Measurements from ENCODE around the gene RAB30. TPM values are rescaled to one million over a fixed set of nuclear protein-coding genes. Genes with fewer than 3 reads are reported as not detected.

RAB30 gene
- total and polyA plus RNA-seq, 9 of the 15 experiments (the other 6 are each of a cell fraction or from before 2014, with no cell fraction given) = 0.29 to 1.3 (median 1.0) TPM

DNA sequence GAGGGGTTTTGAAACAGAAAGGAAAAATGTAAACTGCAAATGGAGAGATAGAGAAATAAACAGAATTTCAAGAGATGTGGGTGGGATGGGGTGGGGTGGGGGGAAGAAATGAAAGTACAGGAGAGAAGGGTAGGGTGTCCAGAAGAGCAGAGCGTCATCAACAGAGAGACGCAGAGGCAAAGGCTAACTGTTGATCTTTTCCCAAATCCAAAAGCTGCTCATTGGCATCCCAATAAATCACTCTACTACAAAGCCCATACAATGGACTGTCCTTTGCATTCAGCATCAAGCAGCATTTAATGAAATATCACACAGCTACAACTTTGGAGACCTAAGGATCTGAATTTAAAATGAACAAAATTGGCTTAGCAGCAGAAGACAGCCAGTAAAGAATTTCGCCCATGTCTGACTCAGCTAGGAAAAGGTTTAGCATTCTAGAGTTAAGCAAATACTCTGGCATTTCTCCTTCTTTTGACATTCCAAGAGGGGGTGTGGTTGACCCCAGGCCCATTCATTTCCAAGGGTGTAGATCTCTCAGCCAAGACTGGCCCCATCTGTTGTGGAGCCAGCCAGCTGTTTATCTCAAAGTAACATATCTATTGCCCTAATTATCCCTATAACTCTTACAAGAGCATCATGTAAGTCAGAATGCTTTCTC is 1.5 kb downstream of the RAB30 start (continued):
- TF ChIP-seq, protein P1, sequence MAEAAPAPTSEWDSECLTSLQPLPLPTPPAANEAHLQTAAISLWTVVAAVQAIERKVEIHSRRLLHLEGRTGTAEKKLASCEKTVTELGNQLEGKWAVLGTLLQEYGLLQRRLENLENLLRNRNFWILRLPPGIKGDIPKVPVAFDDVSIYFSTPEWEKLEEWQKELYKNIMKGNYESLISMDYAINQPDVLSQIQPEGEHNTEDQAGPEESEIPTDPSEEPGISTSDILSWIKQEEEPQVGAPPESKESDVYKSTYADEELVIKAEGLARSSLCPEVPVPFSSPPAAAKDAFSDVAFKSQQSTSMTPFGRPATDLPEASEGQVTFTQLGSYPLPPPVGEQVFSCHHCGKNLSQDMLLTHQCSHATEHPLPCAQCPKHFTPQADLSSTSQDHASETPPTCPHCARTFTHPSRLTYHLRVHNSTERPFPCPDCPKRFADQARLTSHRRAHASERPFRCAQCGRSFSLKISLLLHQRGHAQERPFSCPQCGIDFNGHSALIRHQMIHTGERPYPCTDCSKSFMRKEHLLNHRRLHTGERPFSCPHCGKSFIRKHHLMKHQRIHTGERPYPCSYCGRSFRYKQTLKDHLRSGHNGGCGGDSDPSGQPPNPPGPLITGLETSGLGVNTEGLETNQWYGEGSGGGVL (CRISPR knock-in tag; IDR thresholded peaks at IDR 0.05) = no peak
- TF ChIP-seq SOX6 (IDR thresholded peaks at IDR 0.05) (no peak), ATF1 (CRISPR knock-in tag; IDR thresholded peaks at IDR 0.05) (no peak), ATF1 (tag; IDR thresholded peaks at IDR 0.05) (no peak), HMGXB4 (CRISPR knock-in tag; IDR thresholded peaks at IDR 0.05) (no peak), TSC22D4 (tag; IDR thresholded peaks at IDR 0.05) (no peak), NR4A1 (CRISPR knock-in tag; IDR thresholded peaks at IDR 0.05) (no peak), NR4A1 (tag; IDR thresholded peaks at IDR 0.05) (no peak), MAZ (CRISPR knock-in tag; conservative IDR thresholded peaks at IDR 0.05 in 1 of 2, IDR thresholded peaks at IDR 0.05 in 1 of 2) (no peak), DDX20 (tag; IDR thresholded peaks at IDR 0.05; ENCODE audit: low read depth) (no peak), CREB1 (IDR thresholded peaks at IDR 0.05) (no peak), CREB1 (CRISPR knock-in tag; IDR thresholded peaks at IDR 0.05) (no peak), SNIP1 (IDR thresholded peaks at IDR 0.05; ENCODE audit: low read depth) (no peak), ZFP1 (CRISPR knock-in tag; IDR thresholded peaks at IDR 0.05) (no peak), RAD51 (IDR thresholded peaks at IDR 0.05; ENCODE audit: borderline replicate concordance, low read depth) (no peak), ELF4 (CRISPR knock-in tag; IDR thresholded peaks at IDR 0.05) (no peak), ZNF3 (CRISPR knock-in tag; IDR thresholded peaks at IDR 0.05) (no peak), PPARD (CRISPR knock-in tag; IDR thresholded peaks at IDR 0.05) (no peak), GTF2F1 (IDR thresholded peaks at IDR 0.05; ENCODE audit: low read depth, low read length) (no peak), KAT7 (CRISPR knock-in tag; IDR thresholded peaks at IDR 0.05; ENCODE audit: borderline replicate concordance) (no peak)
- TF ChIP-seq, protein P2, sequence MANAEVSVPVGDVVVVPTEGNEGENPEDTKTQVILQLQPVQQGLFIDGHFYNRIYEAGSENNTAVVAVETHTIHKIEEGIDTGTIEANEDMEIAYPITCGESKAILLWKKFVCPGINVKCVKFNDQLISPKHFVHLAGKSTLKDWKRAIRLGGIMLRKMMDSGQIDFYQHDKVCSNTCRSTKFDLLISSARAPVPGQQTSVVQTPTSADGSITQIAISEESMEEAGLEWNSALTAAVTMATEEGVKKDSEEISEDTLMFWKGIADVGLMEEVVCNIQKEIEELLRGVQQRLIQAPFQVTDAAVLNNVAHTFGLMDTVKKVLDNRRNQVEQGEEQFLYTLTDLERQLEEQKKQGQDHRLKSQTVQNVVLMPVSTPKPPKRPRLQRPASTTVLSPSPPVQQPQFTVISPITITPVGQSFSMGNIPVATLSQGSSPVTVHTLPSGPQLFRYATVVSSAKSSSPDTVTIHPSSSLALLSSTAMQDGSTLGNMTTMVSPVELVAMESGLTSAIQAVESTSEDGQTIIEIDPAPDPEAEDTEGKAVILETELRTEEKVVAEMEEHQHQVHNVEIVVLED (CRISPR knock-in tag; IDR thresholded peaks at IDR 0.05) = no peak
- TF ChIP-seq, protein P3, sequence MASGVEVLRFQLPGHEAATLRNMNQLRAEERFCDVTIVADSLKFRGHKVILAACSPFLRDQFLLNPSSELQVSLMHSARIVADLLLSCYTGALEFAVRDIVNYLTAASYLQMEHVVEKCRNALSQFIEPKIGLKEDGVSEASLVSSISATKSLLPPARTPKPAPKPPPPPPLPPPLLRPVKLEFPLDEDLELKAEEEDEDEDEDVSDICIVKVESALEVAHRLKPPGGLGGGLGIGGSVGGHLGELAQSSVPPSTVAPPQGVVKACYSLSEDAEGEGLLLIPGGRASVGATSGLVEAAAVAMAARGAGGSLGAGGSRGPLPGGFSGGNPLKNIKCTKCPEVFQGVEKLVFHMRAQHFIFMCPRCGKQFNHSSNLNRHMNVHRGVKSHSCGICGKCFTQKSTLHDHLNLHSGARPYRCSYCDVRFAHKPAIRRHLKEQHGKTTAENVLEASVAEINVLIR (CRISPR knock-in tag; IDR thresholded peaks at IDR 0.05) = no peak
